GM12891 (cell line): ENCODE measurements around the gene SMG9.

ENCODE experiments used
- POLR2A ChIP-seq: IDR thresholded peaks from 2 replicates; pipeline ENCODE4 v1.6.1; 2011; ENCODE audit warnings: low read depth, low read length, control low read depth
- POLR2AphosphoS5 ChIP-seq: IDR thresholded peaks from 2 replicates; pipeline ENCODE4 v1.6.1; 2011; ENCODE audit warnings: low read depth, low read length, control low read depth
- TAF1 ChIP-seq: IDR thresholded peaks from 2 replicates; pipeline ENCODE4 v1.6.1; 2011; ENCODE audit warnings: low read depth, low read length, control low read depth

DNA sequence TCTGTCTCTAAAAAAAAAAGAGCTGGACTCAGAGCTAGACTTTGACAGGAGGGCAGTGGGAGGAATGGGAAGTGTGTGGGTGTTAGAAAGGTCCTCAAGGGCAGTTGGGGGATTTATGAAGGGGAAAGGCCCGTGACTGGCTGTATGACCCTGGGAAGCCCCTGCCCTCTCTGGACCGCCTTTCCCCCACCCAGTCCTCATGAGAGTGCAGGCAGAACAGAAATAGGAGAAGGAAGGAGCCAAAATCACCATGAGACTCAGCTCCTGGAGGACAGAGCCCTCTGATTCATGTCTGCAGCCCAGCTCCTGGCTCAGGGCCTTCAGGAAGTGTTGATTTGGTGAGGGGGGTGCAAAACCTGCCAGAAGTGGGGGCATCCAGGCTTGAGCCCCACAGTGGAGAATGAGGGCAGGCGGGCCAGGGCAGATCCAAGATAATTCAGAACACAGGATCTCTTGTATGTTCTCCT lies 8.7 kb upstream of the SMG9 start:
- TF ChIP-seq POLR2AphosphoS5, result no peak
- peak; percentile 35; the same call in 1 of the 2 replicates for TF ChIP-seq POLR2A
- TF ChIP-seq TAF1, result no peak
